Esophagus (tissue), 2 donors: ENCODE measurements around the gene ATP2A2. TPM values are rescaled to one million over a fixed set of nuclear protein-coding genes. Genes with fewer than 3 reads are reported as not detected.
A peak's percentile ranks its signal among the peaks of the same experiment; 100 is the strongest.

Source experiments
- H3K27ac ChIP-seq, 2 donors: one replicate each; pipeline ENCODE4 v1.5.1; 2013; ENCODE audit warnings: low read depth in 2 of 2, mild to moderate bottlenecking in 2 of 2, inconsistent platforms in 1 of 2, low read length in 1 of 2, moderate library complexity in 1 of 2
- H3K27me3 ChIP-seq, 2 donors: one replicate each; pipeline ENCODE4 v1.6.1; 2013; ENCODE audit warnings: low read length in 2 of 2, control low read depth in 1 of 2, mild to moderate bottlenecking in 1 of 2; ENCODE audit not compliant: insufficient read depth in 2 of 2, control insufficient read depth in 1 of 2
- H3K36me3 ChIP-seq, 2 donors: one replicate each; pipeline ENCODE4 v1.6.1; 2013; ENCODE audit warnings: low read length in 1 of 2; ENCODE audit not compliant: control insufficient read depth in 2 of 2, insufficient read depth in 2 of 2
- H3K4me1 ChIP-seq, 2 donors: one replicate each; pipeline ENCODE4 v1.6.1; 2013; ENCODE audit warnings: low read length in 1 of 2; ENCODE audit not compliant: control insufficient read depth in 2 of 2, insufficient read depth in 2 of 2
- H3K4me3 ChIP-seq, 2 donors: one replicate each; pipeline ENCODE4 v1.5.1; 2013; ENCODE audit warnings: low read length in 2 of 2, mild to moderate bottlenecking in 2 of 2, low read depth in 1 of 2, moderate library complexity in 1 of 2
- H3K9me3 ChIP-seq, 2 donors: one replicate each; pipeline ENCODE4 v1.6.1; 2013; ENCODE audit warnings: mild to moderate bottlenecking in 2 of 2, low read depth in 1 of 2, low read length in 1 of 2, moderate library complexity in 1 of 2; ENCODE audit not compliant: control insufficient read depth in 2 of 2, insufficient read depth in 1 of 2
- WGBS, 2 donors: extraction: QIAGEN DNeasy Blood & Tissue Kit; methylation state at CpG; one replicate each; pipeline ENCODE4 v1.1.7; 2013; 5-methylcytosine and 5-hydroxymethylcytosine counted together
- polyA plus RNA-seq, 2 donors: library from polyadenylated mRNA; stranded (reverse); fragments of 200-250 nt; gene quantifications; one replicate each; pipeline ENCODE4 v1.2.3, GENCODE V29; 2013
- donor health status: healthy with polysubstance abuse.
- donor health status: Bipolar disorder and iron deficiency.

The ATP2A2 gene
- polyA plus RNA-seq, 2 donors: 40.7 to 102 TPM

DNA sequence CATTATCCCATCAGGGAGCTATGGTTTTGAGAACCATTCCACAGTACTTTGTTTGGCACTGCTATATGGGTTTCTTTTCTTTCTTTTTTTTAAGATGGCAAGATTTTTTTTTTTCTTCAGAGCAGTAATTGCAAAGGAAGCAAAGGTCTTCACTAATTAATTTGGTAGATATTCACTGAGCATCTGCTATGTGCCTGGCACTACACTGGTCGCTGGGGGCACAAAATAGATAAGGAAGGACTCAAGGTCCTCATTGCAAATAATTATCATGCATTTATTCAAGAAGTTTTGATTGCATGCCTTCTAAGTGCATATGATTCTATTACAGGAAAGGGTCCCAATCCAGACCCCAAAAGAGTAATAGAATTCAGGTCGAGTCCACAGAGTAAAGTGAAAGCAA, 10.0 kb upstream of the ATP2A2 start:
- no peaks in the 10 kb centered on the region for H3K36me3 ChIP-seq
- H3K4me3 ChIP-seq: no peak overlapping the region
- H3K9me3 ChIP-seq: no peaks in the 10 kb centered on the region
- peaks cover 3 to 10% of the 10 kb centered on the region in 2 donors for H3K4me1 ChIP-seq
- no peaks in the 10 kb centered on the region for H3K27me3 ChIP-seq
- peak overlapping the region in 1 of 2 donors; percentile 29 for H3K27ac ChIP-seq
- 60 to 62% methylated on average over 2 of the region's 2 CpGs for WGBS, 2 donors

DNA sequence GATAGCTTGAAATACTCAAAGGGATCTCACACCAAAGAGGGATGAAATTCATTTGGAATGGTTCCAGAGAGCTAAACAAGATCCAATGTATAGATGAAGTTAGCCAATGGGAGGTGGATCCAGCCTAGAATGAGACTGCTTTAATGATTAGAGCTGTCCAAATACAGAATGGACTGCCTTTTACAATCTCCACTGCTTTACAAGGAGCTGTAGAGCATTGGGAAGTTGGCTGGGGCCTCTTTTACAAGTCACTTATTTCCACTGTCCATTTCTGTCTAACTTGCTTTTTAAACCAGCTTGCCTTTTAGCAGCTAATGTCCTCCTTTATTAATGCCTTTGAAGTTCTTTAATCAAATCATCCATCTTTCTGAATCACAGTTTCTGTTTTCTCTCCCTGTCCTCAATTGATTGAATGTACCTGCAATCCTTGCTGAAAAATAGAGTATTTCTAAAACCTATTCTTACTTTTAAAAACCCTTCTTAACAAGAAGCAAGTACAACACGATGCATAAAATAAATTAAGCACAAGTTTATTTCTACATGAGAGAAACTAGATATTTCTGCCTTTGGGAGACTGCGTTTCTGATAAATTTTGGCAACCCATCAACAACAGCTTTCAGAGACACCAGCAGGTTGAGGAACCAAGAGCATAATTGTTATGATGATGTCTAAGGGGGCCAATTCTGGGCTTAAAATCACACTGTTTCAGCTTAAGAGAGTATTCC, 3.4 kb upstream of the ATP2A2 start:
- Histone ChIP-seq H3K4me3 (no peak overlapping the region), H3K36me3 (no peaks in the 10 kb centered on the region), H3K9me3 (no peaks in the 10 kb centered on the region), H3K27me3 (no peaks in the 10 kb centered on the region), H3K4me1 (no peaks in the 10 kb centered on the region), H3K27ac (no peak overlapping the region)
- WGBS, 2 donors: 59 to 64% methylated on average over 2 of the region's 2 CpGs

DNA sequence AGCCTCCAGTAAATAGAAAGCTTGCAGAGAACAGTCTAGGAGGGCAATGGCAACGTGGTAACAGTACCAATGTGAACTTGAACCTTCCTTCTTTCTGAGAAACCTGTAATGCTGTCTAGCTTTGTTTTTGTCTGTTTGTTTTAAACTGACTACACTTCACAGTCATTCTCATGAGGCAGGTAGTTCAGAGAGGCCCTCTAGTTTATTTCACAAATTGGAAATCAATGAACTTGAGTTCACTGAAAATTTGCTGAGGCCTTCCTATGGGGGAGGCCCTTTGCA, 2.9 kb upstream of the ATP2A2 start:
- 81 to 95% methylated on average over 1 of the region's 1 CpG for WGBS, 2 donors
- Histone ChIP-seq H3K27ac (no peak overlapping the region), H3K4me1 (no peaks in the 10 kb centered on the region)

DNA sequence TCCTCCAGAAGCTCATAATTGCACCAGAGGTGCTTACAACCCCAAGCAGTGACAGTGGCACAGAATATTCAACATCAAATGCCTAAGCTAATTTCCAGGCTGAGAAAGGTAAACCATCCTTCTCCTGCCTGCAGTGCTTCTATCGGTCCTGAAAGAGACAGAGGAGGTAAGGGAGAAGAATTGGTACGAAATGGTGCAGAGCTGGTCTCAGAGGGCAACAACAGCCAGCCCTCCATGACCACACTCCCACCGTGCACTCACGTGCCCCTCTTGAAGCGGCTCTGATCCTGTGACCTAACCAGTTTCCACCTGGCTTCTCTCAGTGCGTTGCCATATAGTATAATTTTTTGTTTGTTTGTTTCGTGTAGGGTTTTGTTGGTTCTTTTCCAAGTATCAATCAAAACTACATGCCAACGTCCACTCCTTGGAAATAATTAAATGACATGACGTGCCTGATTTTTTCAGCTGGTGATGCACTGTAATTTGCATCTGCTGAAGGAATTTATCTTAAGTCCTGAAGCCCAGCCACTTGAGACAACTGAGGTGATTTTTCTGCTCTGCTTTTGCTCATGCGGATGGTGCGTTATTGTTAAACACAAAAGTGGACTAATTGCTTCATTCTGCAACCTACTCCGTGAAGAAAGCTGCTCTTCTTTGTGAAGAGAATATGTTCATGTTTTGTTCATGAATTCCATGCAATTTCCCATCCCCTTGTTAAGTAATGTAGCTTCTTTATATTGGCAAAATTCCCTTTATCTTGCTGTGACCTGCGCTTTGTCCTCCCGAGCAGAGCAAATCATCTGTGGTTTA, 1.3 kb upstream of the ATP2A2 start:
- H3K4me3 ChIP-seq: peak overlapping the region in 1 of 2 donors; percentile 95
- peak overlapping the region in 1 of 2 donors; percentile 97 for H3K27ac ChIP-seq
- H3K27me3 ChIP-seq: no peaks in the 10 kb centered on the region
- H3K36me3 ChIP-seq: no peaks in the 10 kb centered on the region
- H3K9me3 ChIP-seq: no peaks in the 10 kb centered on the region
- no peaks in the 10 kb centered on the region for H3K4me1 ChIP-seq
- WGBS, 2 donors: 49 to 55% methylated on average over 14 of the region's 14 CpGs

More for the DNA sequence above, 2.9 kb upstream of the ATP2A2 start:
- H3K4me3 ChIP-seq: no peak overlapping the region
- no peaks in the 10 kb centered on the region for H3K27me3 ChIP-seq
- no peaks in the 10 kb centered on the region for H3K9me3 ChIP-seq
- no peaks in the 10 kb centered on the region for H3K36me3 ChIP-seq

DNA sequence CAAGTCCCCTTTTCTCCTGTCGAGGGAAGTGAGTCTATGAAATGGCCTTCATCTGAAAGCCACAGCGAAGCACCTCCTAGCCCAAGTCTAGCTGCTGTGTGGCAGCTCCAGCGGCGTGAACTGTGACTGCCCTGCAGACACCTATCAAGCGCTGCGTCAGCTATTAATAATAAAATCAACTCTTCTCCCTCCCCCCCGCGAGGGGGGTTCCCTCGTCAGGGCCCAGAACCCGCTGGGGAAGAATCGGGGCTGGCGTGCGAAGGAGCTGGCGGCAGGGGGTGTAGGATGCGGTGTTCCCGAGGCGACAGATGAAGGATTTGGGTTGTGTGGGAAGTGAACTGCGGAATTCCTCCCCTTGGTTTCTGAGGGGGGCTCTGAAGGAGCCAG, 662 bp upstream of the ATP2A2 start:
- Histone ChIP-seq H3K27me3 (no peaks in the 10 kb centered on the region), H3K36me3 (no peaks in the 10 kb centered on the region), H3K9me3 (no peaks in the 10 kb centered on the region), H3K4me3 (peak overlapping the region; percentile 91 to 95), H3K27ac (peak overlapping the region; percentile 96 to 97), H3K4me1 (no peaks in the 10 kb centered on the region)
- 1 to 2% methylated on average over 18 of the region's 18 CpGs for WGBS, 2 donors

DNA sequence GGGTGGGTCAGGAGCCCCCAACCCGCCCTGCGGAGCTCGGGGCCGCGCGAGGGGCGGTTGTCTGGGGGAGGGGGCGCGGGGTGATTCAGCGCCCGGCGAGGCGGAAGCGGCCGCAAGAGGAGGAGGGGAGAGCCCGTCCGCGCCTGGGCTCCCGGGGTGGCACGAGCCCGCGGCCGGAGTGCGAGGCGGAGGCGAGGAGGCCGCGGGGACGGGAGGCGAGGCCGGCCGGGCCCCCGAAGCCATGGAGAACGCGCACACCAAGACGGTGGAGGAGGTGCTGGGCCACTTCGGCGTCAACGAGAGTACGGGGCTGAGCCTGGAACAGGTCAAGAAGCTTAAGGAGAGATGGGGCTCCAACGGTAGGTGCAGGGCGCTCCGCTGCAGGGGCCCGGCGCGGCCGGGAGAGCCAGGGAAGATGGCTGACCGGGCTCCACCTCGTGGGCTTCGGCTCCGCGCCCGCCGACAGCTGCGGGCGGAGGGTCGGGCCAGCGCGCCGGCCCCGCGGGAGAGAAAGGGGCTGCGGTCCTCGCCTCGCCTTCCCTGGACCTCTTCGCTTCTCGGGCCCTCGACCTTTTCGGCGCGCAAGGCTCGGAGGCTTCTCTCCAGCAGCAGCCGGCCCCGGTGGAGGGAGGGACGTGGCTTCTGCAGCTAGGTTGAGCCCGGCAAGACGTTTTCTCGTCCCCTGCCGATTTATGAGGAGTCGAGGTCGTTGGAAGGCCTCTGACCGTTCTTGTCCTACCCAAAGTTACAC, 677 bp downstream of the ATP2A2 start:
- peak overlapping the region; percentile 96 to 99 for H3K27ac ChIP-seq
- H3K27me3 ChIP-seq: no peaks in the 10 kb centered on the region
- no peaks in the 10 kb centered on the region for H3K36me3 ChIP-seq
- H3K4me1 ChIP-seq: no peaks in the 10 kb centered on the region
- peak overlapping the region; percentile 95 to 99 for H3K4me3 ChIP-seq
- no peaks in the 10 kb centered on the region for H3K9me3 ChIP-seq
- 0% methylated on average over 61 to 82 of the region's 82 CpGs for WGBS, 2 donors

DNA sequence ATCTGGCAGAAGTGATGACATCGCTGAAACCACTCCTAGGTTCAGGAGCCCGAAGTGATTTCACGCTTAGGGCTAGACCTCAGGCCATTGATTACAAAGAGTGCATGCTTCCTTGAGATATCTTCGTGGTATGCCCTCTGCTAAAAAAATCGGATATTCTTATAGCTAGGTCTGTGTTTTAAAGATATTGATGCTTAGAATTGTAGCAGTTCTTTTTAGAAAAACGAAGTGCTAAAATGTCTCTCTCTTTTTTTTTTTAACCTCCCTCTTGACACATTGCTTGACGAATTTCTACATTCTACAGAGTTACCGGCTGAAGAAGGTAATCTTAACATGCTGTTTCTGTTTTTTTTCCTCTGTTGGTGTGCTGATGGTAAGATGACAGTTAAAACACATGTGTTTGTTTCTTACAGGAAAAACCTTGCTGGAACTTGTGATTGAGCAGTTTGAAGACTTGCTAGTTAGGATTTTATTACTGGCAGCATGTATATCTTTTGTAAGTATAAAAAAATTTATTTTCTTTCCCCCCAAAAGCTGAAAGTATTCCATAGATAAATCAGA, 1.3 kb downstream of the ATP2A2 start:
- 0 to 1% methylated on average over 8 of the region's 8 CpGs for WGBS, 2 donors
- Histone ChIP-seq H3K4me1 (no peaks in the 10 kb centered on the region), H3K36me3 (peaks cover 0 to 1% of the 10 kb centered on the region in 2 donors)

DNA sequence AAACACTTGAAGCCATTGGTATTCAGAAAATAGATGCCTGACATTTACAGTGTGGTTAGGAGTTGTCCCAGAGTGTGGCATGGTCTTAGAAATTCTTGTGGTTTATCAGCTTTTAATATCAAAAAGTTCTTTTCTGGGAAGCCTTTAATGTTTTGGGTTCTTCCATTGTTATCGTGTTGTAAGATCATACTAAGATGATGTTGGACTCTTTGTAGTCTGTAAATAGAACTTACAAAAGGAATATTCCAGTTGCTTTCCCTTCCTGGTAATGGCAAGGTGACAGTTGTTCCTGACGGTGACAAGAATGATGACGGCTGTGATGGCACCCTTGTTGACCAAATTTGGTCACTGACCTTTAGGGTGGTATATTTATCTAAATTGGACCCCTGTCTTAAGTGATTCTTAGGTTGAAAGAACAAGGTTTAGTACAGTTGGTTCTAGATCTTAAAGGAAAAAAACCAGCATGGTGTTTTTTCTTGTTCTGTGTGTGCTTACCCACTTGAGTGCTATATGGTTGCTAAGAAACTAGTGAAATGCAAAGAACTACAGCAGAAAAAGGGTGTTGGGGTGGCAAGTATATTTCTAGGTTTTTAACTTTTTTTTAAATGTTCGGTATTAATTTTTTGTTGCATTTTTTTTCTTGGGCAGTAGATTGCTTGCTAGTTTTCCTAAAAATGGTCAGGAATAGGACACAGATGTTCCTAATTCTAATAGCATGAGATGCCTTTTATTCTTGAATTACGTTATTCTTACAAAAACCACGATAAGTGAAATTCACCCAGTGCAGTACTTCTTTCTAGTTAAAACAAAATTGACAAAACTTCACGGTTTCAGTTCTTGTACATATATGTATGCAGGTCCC, 2.1 kb downstream of the ATP2A2 start:
- Histone ChIP-seq H3K4me1 (no peaks in the 10 kb centered on the region), H3K9me3 (no peaks in the 10 kb centered on the region), H3K27me3 (no peaks in the 10 kb centered on the region), H3K4me3 (peak overlapping the region; percentile 26 to 95), H3K27ac (peak overlapping the region in 1 of 2 donors; percentile 51), H3K36me3 (peaks cover 5% of the 10 kb centered on the region in 2 donors)
- WGBS, 2 donors: 9 to 12% methylated on average over 7 of the region's 7 CpGs

More for the DNA sequence above, 1.3 kb downstream of the ATP2A2 start:
- H3K4me3 ChIP-seq: peak overlapping the region; percentile 95 to 99
- peak overlapping the region; percentile 96 to 99 for H3K27ac ChIP-seq
- H3K27me3 ChIP-seq: no peaks in the 10 kb centered on the region
- no peaks in the 10 kb centered on the region for H3K9me3 ChIP-seq

DNA sequence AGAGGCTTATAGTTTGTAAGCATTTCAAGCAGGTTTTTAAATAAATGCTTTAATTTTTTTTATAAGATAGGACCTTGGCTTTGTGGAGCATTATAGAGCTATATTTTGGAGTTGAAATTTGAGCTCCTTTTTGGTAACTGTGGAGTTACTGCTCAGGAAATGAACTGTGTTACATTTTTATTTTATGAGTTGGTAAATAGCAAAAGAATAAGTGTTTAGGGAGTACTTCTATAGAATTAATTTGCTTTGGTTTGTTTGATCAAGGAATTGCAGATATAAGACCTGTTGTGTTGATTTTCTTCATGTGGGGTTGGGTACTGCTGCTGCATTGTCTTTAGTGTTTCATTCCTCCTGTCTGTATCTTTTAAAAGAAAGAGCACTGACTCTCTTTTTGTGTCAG, 3.5 kb downstream of the ATP2A2 start:
- Histone ChIP-seq H3K4me3 (peak overlapping the region in 1 of 2 donors; percentile 95), H3K27me3 (no peaks in the 10 kb centered on the region), H3K4me1 (no peaks in the 10 kb centered on the region), H3K36me3 (peaks cover 5 to 7% of the 10 kb centered on the region in 2 donors), H3K9me3 (no peaks in the 10 kb centered on the region), H3K27ac (no peak overlapping the region)
